ENCODE results near the gene BAIAP2L2.
"Not testable (repeated sequence)": the region's sequence is repeated elsewhere in the genome, so short reads cannot be mapped to it uniquely, and the experiment has no call there.

Gene BAIAP2L2

DNA sequence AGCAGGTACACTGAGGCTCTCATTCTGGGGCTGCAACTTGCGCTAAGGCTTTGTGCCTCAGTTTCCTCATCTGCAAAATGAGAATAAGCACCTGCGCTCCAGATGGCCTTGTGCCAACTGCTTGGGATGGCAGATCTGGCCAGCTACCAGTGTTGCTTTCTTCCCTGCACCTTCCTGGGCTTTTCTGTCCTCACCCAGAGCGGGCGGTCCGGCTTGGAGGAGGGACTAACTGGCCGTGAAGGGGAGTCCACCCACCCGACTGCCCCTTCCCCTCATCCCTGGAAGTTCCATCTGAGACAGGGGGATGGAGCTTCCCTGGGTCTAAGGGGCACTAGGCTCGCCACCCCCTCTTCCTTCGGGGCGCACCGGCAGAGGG lies 30.0 kb downstream of the BAIAP2L2 start:
- no peak for DNase-seq

DNA sequence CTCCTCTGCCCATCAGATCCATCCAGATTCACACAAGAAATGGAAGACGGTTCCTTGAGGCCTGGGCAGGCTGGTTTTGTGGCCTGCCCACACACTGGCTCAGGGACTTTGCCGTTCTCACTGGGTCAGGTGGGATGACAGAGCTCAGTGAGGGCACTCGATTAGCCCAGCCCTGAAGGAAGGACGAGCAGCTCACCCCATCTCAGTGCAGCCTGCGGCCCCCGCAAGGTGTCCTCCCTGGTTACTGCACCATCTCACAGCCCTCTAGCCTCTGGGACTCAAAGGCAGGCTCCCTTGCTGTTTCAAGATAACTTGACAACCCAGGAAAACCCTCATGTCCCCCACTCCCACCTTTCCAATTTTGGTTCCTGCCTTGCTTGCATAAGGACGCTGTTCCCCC lies 30.7 kb downstream of the BAIAP2L2 start:
- no peak for DNase-seq

DNA sequence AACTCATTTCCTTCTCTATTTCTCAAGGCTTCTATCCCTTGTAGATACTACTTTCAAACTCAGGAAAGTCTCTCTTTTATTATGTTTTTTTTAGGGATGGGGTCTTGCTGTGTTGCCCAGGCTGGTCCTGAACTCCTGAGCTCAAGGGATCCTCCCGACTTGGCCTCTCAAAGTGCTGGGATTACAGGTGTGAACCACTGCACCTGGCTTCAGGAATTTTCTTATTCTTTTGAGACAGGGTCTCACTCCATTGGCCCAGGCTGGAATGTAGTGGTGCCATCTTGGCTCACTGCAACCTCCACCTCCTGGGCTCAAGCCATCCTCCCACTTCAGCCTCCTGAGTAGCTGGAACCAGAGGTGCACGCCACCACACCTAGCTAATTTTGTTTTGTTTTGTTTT lies 31.3 kb downstream of the BAIAP2L2 start:
- not testable (repeated sequence) for DNase-seq

DNA sequence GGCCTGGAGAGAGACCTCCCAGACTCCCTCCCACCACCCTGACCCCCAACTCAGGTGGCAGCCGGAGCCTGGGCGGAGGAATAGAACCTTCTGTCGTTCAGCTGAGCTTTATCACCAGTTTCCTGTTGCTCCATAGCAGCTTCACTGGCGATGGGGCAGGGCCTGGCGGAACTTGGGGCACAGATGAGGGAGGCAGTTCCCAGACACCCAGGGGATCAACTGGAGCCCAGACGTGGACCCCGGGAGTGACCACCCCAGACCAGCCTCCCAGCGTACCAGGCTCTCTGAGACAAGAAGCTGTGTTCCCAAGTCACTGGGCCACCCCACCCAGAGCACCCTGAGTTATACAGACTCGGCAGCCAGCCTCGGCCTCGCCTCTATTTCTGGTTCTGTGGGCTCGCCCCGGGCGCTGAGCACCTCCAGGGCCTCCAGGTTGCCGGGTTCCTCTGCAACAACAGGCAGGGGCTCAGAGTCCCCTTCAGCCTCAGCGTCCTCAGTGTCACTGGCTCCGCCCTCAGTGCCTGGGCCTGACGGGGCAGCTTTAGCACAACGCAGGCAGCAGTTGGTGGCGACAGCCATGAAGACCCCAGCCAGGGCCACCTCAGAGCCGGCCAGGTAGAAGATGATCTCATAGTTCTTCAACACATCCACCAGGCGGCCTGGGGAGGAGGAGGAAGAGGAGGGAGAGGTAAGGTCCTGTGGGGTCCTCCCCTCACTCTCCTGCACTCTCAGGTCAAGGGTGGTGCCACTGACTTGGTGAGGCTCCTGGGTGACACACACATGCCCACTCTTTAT lies 32.2 kb downstream of the BAIAP2L2 start:
- DNase-seq = no peak

DNA sequence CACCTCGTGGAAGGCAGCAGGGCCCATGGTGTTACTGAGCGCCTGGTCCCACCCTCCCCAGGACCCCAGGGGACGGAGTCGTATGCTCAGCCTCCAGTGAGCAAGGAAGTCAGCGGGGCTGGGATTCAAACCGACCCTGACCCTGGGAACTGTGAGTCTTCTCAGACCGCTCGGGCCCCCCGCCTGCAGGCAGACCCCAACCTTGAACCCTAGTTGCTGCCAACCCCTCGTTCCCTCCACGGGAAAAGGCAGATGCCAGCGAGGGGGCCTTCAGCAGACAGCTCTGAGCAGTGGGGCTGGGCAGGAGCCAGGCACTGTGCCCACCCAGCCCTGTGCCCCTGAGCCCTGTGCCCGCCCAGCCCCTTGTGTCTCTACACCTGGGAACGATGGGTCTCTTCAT lies 32.9 kb downstream of the BAIAP2L2 start:
- no peak for DNase-seq

DNA sequence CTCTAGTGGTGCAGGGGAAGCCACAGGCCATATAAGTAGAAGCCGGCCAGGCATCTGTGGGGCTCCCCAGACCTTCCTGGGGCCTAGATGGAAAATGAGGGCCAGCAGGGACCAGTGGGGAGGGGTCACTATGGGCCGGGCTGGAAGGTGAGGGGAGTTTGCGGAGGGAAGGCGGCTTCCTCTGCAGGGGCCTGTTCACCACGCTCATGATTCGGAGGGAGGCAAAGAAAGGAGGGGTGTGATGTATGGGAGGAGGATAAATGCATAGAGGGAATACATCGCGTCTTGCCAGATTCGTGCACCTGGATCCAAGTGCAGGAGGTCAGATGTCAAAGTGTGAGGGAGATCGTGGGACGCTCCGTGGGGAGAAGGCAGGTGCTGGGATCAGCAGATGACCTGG lies 33.4 kb downstream of the BAIAP2L2 start:
- no peak for DNase-seq

DNA sequence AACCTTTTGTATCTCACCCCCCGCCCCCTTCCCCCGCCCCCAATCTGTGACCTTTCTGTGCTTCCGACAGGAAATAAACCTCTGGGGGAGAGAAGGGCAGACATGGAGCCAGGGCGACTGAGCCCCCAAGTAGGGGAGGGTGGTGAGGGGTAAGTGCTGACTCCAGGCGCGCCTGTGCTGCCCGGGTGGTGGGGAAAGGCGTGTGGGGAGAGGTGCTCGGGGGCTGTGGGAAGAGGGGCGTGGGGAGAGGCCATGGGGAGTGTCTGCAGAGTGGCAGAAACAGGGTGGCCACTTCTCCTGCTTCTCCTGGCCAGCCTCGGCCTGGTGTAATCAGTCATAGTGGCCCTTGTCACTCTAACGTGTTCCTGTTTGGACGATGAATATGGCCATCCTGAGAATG lies 34.5 kb downstream of the BAIAP2L2 start:
- no peak for DNase-seq

DNA sequence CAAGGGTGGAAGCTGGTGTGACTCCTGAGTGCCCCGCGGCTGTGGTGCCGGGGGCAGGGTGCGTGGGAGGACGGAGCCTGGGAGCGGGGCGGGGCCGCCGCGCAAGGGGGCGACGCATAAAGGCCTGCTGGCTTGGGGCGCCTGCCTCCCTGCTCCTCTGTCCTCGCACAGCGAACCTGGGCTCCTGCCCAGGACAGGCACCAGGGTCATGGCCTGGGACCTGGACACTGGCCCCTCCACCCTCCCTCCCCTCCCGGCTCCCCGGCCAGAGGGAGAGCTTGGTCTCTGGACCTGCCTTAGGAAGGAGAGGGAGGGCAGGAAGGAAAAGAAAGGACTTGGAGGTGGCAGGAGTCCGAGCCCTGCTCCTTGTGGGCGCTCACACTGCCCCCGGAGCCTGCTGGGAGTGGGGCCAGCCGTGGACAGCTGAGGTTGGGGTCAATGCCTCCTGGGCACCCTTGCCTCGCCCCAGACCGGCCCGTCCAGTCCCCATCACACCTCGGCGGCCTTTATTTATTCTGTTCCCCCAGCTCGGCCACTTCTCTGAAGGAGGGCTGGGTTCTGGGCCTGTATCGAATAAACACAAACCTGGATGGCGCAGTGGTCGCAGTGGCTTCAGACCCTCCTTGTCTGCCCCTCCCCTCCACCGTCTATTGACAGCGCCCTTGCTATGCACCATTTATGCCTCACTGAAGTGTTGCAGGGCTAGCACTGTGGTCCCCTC lies 35.2 kb downstream of the BAIAP2L2 start:
- no peak for DNase-seq

DNA sequence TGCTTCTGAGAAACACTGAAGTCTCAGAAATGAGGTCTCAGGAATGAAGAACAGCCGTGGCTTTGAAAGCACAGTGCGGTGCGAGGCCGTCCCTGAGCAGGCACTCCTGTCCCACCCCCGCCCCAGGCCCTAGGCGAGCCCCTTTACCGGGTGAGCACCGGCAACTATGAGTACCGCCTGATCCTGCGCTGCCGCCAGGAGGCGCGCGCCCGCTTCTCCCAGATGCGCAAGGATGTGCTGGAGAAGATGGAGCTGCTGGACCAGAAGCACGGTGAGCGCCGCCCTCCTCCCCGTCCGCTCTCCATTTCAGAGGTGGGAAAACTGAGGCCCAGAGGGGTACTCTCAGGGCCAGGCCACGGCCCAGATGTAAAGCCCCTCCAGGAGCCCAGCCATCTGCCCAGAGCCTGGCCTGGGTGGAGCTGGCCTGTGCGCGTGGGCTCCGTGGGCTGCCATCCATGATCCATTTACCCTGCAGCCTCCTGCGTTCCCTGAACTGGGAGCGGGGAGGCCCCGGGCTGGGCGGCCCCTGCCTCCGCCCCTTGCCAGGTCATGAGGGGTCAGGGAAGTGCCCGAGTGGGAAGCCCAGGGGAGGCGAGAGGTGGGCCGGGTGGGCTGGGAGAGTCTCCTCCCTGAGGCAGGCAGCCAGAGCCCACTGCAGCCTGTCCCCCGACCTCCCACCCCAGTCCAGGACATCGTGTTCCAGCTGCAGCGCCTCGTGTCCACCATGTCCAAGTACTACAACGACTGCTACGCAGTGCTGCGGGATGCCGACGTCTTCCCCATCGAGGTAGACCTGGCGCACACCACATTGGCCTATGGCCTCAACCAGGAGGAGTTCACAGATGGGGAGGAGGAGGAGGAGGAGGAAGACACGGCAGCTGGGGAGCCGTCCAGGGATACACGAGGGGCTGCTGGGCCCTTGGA lies 36.0 kb downstream of the BAIAP2L2 start:
- DNase-seq = no peak

DNA sequence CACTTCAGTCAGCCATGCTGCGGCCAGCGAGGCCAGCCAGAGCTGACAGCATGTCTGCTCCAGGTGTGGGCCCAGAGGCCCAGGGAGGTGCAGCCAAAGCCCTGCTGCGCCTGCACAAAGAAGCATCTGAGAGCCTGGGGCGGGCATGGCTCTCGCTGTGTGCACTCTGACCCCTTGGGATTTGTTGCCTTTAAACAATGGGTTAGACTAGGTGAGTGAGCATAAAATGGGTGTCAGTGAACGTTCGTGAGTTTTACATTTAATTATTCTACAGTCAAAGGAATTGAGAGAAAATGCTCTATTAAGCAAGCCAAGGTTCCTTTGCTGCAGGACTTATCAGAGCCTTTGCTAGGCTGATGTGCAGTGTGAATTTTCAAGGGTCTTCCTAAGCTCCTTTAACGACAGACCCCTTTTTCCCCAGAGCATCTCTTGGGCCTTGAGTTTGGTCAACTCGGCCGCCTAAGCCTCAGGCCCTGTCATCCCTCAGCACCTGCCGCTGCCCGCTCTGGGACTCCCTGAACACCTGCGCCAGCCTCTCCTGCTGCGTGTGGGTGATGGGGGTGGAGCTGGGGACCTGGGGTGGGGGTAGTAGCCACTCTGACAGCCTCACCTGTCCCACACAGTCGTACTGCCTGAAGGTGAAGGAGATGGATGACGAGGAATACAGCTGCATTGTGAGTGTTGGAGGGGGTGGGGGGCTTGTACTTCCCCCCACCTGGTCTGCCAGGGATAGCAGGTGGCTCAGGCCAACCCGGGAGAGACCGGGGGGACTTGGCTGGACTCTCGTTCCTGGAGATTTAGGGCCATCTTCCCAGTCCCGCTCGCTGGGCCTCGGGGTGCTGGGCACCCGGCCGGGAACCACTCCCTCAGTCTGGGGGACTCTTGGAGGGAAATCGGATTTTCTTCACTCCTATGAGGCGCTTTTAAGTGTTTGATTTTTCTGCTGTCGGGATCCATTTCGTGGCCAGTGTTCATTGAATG lies 37.0 kb downstream of the BAIAP2L2 start:
- DNase-seq = no peak

DNA sequence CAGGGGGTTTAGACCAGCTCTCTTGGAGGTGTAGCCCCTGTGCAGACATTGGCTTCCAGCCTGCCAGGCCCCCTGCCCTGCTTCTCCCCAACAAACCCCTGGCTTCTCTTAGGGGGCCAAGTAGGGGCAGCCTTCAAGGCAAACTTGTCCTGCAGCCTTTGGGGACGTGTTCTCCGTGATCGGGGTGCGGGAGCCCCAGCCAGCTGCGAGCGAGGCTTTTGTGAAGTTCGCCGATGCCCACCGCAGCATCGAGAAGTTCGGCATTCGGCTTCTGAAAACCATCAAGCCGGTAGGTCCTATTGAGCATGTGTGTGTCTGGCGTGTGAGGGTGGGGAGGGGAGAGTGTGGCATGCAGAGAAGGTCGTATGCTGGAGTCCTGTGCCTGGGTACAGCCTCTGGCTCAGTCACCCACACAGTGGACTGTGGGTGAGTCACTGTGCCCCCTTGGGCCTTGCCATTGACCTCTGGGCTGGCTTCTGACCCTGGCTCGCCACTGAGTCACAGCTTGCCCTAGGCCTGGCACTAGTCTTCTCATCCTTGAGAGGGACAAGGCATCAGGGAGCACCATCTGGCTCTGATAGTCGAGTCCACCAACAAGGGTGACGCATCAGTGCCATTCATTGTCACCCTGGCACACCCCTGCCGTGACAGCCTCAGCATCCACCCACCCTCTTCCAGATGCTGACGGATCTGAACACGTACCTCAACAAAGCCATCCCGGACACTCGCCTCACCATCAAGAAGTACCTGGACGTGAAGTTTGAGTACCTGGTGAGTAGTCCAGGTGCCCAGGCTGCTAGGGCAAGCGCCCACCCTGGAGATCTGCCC lies 37.9 kb downstream of the BAIAP2L2 start:
- DNase-seq = no peak

DNA sequence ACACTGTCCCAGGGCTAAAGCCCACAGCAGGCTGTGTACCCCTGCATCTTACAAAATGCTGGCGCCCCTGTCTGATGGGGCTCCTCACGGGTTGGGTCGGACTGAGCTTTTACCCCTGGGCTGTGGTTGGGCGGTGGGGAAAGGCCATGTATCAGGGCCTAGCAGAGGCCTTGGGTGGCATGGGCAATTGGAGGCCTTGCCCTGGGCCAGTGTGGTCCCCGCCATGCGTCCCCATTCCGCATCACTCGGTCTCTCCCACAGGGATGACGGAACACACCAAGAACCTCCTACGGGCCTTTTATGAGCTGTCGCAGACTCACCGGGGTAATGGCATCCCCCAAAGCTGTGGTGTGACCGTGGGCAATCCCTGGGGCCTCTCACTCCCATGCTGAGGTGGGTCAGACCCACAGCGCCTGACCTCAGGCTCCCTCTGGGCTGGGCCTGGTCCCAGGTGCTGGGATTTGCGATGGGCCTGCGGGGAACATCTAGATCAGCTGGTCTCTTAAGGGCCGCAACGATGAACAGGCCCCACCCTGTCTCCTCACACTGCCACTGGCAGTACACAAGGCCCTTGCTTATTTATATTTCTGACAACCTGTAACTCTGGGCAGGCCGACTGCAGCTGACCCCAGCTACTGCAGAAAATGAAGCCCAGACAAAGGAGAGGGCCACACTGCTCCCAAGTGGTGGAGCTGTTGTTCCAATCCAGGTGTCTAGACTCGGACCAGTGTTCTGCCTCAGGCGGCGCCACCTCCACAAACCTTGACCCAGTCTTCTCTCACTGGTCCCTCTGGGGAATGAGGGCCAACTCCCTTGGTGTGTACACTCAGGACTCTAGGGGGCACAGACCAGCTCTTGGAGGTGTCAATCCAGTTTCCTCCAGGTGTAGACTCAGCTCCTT lies 38.8 kb downstream of the BAIAP2L2 start:
- no peak for DNase-seq

DNA sequence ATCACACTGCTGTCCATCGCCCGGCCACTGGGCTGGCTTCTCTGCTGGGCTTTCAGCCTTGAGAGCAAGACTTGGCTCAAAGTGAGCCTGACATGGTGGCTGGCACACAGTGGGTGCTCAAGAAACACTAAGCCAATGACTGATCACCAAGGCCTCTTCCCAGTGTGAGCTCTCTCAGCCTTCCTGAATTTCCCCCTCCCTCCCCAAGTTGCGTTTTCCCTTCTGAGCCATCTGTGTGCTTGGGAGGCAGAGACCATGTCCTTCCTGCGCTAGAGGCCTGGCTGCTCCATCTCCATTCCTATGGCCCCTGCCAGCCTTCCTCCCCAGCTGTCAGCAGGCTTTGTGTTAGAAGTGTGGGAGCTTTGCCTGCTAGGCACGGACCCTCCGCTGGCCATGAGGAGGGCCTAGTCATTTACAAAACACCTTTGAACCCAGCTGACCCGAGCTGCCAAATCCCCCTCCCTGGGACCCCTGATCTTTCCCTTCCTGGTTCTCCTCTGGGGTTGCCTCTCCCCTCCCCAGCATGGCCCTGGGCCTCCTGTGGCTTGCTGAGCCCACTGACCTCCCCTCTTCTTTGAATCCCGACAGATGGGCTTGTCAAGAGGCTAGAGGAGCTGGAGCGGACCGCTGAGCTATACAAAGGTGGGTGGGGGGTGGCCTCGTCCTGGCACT lies 40.1 kb downstream of the BAIAP2L2 start:
- no peak for DNase-seq

DNA sequence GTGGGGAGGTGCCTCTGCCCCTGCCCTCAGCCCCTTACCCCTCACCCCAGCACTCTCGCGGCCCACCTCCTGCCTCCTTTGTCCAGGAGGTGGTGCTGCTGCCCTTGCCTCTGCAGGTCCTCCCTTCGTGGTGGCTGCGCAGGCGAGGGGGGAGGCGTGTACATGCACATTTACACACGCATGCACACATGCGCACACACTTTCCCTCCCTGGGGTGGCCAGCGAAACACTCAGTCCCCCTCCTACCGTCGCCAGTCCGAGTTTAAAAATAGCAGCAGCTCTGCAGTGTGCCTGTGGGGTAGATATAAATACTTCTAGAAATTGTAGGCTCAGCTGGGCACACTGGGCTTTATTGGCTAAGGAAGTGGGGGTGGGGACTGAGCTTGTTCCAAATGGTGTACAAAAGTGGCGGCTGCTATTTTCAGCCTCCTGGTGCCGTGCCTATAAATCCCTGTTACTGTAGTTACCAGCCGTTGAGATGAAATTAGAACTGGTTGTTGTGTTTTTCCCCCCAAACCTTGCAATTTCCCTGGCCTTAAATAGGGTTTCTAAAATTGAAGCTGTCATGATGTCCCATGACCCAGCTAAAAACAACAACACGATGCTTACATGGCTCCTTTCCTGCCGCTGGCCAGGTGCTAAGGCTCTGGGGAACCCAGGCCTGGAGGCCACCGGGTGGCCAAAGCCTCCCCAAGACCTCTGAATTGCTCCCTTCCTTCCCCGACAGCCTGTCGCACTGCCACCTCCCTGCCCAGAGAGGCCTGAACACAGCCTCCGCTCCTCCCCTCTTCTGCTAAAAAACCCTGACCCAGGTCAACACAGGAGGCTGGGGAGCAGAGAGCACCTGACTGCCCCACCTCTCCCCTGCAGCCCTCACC lies 40.9 kb downstream of the BAIAP2L2 start:
- no peak for DNase-seq

DNA sequence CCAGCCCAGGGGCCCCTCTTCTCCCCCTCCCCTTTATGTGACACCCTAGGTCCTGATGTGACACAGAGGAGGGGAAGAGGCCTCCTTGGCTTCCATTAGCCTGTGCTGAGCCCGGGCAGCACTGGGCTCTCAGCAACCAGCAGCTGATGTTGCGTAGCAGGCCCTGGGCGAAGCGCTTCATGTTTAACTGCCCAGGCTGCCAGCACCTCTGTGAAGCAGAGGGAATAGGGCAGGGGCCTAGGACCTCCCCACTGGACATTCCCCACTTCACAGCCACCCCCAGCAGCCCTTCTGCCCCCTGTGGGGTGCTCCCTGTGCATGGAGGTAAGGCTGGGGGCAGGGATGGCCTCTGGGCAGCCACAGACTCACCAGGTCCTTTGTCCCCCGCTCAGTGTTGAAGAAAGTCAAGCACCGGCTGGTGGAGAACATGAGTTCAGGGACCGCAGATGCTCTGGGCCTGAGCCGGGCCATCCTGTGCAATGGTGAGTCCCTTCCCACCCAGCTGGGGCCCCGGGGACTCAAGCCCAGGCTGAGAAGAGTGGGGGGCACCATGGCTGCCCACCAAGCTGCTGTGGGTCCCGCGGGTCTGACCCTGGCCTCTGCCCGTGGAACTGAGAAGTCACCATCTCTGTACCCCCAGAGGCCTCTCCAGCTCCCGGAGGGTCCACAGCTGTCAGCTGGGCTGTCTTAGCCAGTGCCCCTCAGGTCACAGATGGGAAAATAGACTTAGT lies 41.7 kb downstream of the BAIAP2L2 start:
- DNase-seq = no peak

DNA sequence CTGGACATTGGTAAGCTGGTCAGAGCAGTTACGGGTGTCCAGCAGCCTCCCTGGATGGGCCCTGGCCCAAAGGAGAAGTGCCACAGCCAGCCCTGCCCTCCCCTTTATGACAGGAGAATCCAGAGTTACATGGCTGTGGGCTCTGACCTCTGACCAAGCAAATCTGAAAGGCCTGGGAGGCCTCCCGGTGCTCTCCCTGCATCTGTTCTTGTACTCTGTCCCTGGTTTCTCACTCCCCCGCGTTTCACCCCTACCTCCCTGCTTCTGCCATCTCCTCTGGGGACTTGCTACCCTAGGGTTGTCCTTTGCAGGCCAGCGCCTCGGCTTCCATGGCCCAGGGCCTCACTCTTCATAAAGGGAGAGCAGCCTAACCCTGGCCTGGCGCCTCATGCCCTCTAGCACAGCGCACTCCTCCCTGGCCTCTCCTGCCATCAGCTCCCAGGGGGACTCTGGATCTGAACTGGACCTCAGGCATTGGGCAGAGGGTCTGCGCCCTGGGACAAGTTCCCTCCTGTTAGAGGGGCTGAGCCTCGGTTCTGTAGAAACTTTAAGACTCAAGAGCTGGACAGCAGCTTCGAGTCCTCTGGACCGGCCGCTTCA lies 42.6 kb downstream of the BAIAP2L2 start:
- DNase-seq = no peak

DNA sequence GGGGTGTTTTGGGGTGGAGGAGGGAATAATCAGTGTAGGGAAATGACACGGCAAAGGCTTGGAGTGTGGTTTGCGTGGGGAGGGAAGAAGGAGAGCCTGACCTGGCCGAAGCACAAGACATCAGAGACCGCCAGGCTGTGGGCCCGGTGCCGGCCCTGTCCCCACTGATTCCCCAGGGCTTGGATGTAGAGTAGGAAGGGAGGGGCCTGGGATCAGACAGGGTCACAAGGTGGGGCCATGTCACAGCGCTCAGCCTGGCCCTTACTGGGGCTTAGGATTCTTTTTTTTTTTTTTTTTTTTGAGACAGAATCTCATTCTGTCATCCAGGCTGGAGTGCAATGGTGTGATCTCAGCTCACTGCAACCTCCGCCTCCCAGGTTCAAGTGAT lies 43.5 kb downstream of the BAIAP2L2 start:
- DNase-seq = no peak
